Osteocyte (in vitro differentiated cells): ENCODE results near the gene UGT3A2. TPM values are rescaled to one million over a fixed set of nuclear protein-coding genes. Genes with fewer than 3 reads are reported as not detected.

Experiments used
- DNase-seq: peaks from one replicate; pipeline ENCODE4 v3.0.0; 2021; ENCODE audit warnings: mixed read lengths; ENCODE audit not compliant: unreplicated experiment; ENCODE audit errors: extremely low spot score
- H3K27ac Mint-ChIP-seq: one replicate; pipeline ENCODE4 v1.8.0; 2021; ENCODE audit warnings: mild to moderate bottlenecking, mixed read lengths; ENCODE audit not compliant: unreplicated experiment
- H3K27me3 Mint-ChIP-seq: one replicate; pipeline ENCODE4 v1.8.0; 2021; ENCODE audit warnings: mixed read lengths; ENCODE audit not compliant: unreplicated experiment
- H3K36me3 Mint-ChIP-seq: one replicate; pipeline ENCODE4 v1.8.0; 2021; ENCODE audit warnings: mixed read lengths; ENCODE audit not compliant: unreplicated experiment
- H3K4me1 Mint-ChIP-seq: one replicate; pipeline ENCODE4 v1.8.0; 2021; ENCODE audit warnings: mixed read lengths; ENCODE audit not compliant: unreplicated experiment
- H3K4me3 Mint-ChIP-seq: one replicate; pipeline ENCODE4 v1.8.0; 2021; ENCODE audit warnings: mild to moderate bottlenecking, moderate library complexity, mixed read lengths; ENCODE audit not compliant: unreplicated experiment
- H3K9me3 Mint-ChIP-seq: one replicate; pipeline ENCODE4 v1.8.0; 2021; ENCODE audit warnings: mixed read lengths; ENCODE audit not compliant: unreplicated experiment
- total RNA-seq: library from RNA; stranded (reverse); gene quantifications from 2 replicates; pipeline ENCODE4 v1.2.1, GENCODE V29; 2021
- TF ChIP-seq, protein P1 (sequence below): fragments of 200-600 bp; sonication (generic); IDR thresholded peaks from 2 replicates; pipeline ENCODE4 v1.5.0; 2021; ENCODE audit warnings: antibody characterized with exemption, mild to moderate bottlenecking, moderate library complexity

The UGT3A2 gene
- total RNA-seq, 1 donor from 2014 or later: not detected

GRCh38 chr5:36070687-36071571 is 4.2 kb upstream of the UGT3A2 start:
- Mint-ChIP-seq H3K27me3 (peaks cover 62% of the 10 kb centered on the region), H3K9me3 (no peaks in the 10 kb centered on the region), H3K36me3 (no peaks in the 10 kb centered on the region), H3K4me1 (peaks cover 2% of the 10 kb centered on the region), H3K4me3 (no peak overlapping the region), H3K27ac (no peak overlapping the region)
- DNase-seq: no peak
- TF ChIP-seq, protein P1, sequence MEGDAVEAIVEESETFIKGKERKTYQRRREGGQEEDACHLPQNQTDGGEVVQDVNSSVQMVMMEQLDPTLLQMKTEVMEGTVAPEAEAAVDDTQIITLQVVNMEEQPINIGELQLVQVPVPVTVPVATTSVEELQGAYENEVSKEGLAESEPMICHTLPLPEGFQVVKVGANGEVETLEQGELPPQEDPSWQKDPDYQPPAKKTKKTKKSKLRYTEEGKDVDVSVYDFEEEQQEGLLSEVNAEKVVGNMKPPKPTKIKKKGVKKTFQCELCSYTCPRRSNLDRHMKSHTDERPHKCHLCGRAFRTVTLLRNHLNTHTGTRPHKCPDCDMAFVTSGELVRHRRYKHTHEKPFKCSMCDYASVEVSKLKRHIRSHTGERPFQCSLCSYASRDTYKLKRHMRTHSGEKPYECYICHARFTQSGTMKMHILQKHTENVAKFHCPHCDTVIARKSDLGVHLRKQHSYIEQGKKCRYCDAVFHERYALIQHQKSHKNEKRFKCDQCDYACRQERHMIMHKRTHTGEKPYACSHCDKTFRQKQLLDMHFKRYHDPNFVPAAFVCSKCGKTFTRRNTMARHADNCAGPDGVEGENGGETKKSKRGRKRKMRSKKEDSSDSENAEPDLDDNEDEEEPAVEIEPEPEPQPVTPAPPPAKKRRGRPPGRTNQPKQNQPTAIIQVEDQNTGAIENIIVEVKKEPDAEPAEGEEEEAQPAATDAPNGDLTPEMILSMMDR: no peak

DNA sequence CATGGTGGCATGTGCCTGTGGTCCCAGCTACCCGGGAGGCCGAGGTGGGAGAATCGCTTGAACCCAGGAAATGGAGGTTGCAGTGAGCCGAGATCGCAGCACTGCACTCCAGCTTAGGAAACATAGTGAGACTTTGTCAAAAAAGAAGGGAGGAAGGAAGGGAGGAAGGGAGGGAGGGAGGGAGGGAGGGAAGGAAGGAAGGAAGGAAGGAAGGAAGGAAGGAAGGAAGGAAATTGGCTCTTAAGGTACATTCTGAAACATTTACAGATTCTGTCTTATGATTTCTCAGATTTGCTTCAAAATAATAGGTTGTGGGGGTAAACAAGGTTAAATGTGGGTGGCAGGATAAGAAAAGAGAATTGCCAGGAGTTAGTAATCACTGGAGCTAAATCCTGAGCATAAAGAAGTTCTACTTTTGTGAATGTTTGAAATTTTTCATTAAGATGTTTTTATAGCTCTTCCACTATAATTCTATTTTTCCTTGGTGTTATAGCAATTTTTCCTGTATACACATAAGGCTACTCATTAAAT is 2.1 kb upstream of the UGT3A2 start:
- Mint-ChIP-seq H3K36me3 (no peaks in the 10 kb centered on the region), H3K27ac (no peak overlapping the region), H3K9me3 (no peaks in the 10 kb centered on the region), H3K27me3 (peaks cover 59% of the 10 kb centered on the region), H3K4me1 (peaks cover 2% of the 10 kb centered on the region), H3K4me3 (no peak overlapping the region)
- DNase-seq: no peak
- TF ChIP-seq, protein P1: no peak

GRCh38 chr5:36066001-36066539 is 612 bp downstream of the UGT3A2 start:
- Mint-ChIP-seq H3K27me3 (peaks cover 44% of the 10 kb centered on the region), H3K4me1 (peaks cover 2% of the 10 kb centered on the region), H3K9me3 (no peaks in the 10 kb centered on the region), H3K27ac (no peak overlapping the region), H3K36me3 (no peaks in the 10 kb centered on the region), H3K4me3 (no peak overlapping the region)
- DNase-seq: no peak
- TF ChIP-seq, protein P1: no peak

GRCh38 chr5:36060420-36060887 is 6.2 kb downstream of the UGT3A2 start:
- H3K27ac Mint-ChIP-seq: no peak overlapping the region
- H3K4me1 Mint-ChIP-seq: no peaks in the 10 kb centered on the region
- TF ChIP-seq, protein P1: peak; percentile 19
- H3K4me3 Mint-ChIP-seq: no peak overlapping the region
- DNase-seq: no peak
- H3K27me3 Mint-ChIP-seq: peaks cover 27% of the 10 kb centered on the region
- H3K9me3 Mint-ChIP-seq: no peaks in the 10 kb centered on the region
- H3K36me3 Mint-ChIP-seq: no peaks in the 10 kb centered on the region
